Heart left ventricle (tissue), 16 donors: ENCODE data around the gene SESN1. TPM values are rescaled to one million over a fixed set of nuclear protein-coding genes. Genes with fewer than 3 reads are reported as not detected.
A peak's percentile ranks its signal among the peaks of the same experiment; 100 is the strongest.

Experiments used
- ATAC-seq, 4 donors: fragments of 200-7000 bp; cut with Tn5 transposase; one replicate each; pipeline ENCODE4 v1.9.1; 2020 to 2022; ENCODE audit warnings: moderate library complexity in 4 of 4, mild to moderate bottlenecking in 3 of 4, moderate number of reproducible peaks in 1 of 4
- DNase-seq, 5 donors: peaks; one replicate each; pipeline ENCODE4 v3.0.0-alpha.2; 2020
- H3K27ac ChIP-seq, 12 donors: fragments of 200-600 bp; sonication (generic) in 4 of 12; one replicate each; pipeline versions ENCODE4 v1.5.0 to v1.8.0; 2016 to 2022; ENCODE audit warnings: mild to moderate bottlenecking in 2 of 12
- H3K27me3 ChIP-seq, 9 donors: fragments of 200-600 bp; sonication (generic) in 2 of 9; one replicate each; pipeline versions ENCODE4 v1.5.1 to v1.8.0; 2016 to 2022; ENCODE audit warnings: mild to moderate bottlenecking in 3 of 9
- H3K36me3 ChIP-seq, 9 donors: fragments of 200-600 bp; sonication (generic) in 2 of 9; one replicate each; pipeline versions ENCODE4 v1.5.0 to v1.8.0; 2018 to 2022; ENCODE audit warnings: mild to moderate bottlenecking in 2 of 9
- H3K4me1 ChIP-seq, 12 donors: fragments of 200-600 bp; sonication (generic) in 4 of 12; one replicate each; pipeline versions ENCODE4 v1.5.0 to v1.8.0; 2016 to 2022; ENCODE audit warnings: mild to moderate bottlenecking in 3 of 12
- H3K4me3 ChIP-seq, 12 donors: fragments of 200-600 bp; sonication (generic) in 4 of 12; one replicate each; pipeline versions ENCODE4 v1.5.0 to v1.8.0; 2017 to 2022; ENCODE audit warnings: mild to moderate bottlenecking in 9 of 12, moderate library complexity in 4 of 12
- H3K9me3 ChIP-seq, 12 donors: fragments of 200-600 bp; sonication (generic) in 4 of 12; one replicate each; pipeline versions ENCODE4 v1.5.0 to v1.8.0; 2016 to 2022; ENCODE audit warnings: mild to moderate bottlenecking in 1 of 12
- POLR2A ChIP-seq, 2 donors: fragments of 450-650 bp; IDR thresholded peaks; one replicate each; pipeline ENCODE4 v1.6.1; 2017; ENCODE audit warnings: antibody characterized with exemption in 2 of 2, mild to moderate bottlenecking in 2 of 2, moderate library complexity in 2 of 2
- WGBS, 4 donors: extraction: QIAGEN DNeasy Blood & Tissue Kit in 2 of 4; methylation state at CpG; one replicate each; pipeline versions ENCODE4 v1.1.5 to v1.1.7; 2013 to 2018; 5-methylcytosine and 5-hydroxymethylcytosine counted together
- intact Hi-C, 10 donors: fragments of 100-400 bp; cut with DNase I; formaldehyde crosslinking; loops; one replicate each; pipeline versions ENCODE4 v1.11.1 to v1.14.2; 2022
- polyA plus RNA-seq, 2 donors: library from polyadenylated mRNA; stranded (reverse); fragments of 200-250 nt; gene quantifications; one replicate each; pipeline ENCODE4 v1.2.3, GENCODE V29; 2013
- total RNA-seq, 9 donors: library from RNA; depleted of rRNA in 2 of 9; stranded (reverse); fragments of >200 nt in 2 of 9; fragmentation: NEBNext Ultra II Directional in 3 of 9; extraction: Animal tissue kit (Norgen Biotek cat#: 25700) in 3 of 9; gene quantifications; one replicate each; pipeline versions ENCODE4 v1.1.0 to v1.2.4, GENCODE V29; 2016 to 2023
- TF ChIP-seq, protein P1 (sequence below), 12 donors: fragments of 200-600 bp; sonication (generic) in 4 of 12; IDR thresholded peaks; one replicate each; pipeline versions ENCODE4 v1.5.0 to v1.8.0; 2018 to 2022; ENCODE audit warnings: antibody characterized with exemption in 12 of 12, mild to moderate bottlenecking in 5 of 12
- donor health status: ischemic (EF 13 %, LVEDD 7.1; RV severe dilation, severe dysfunction).
- donor health status: healthy with polysubstance abuse.
- donor health status: DM: no; HTN: yes; CAD: no.
- donor health status: DM: no; HTN: no; CAD: no.
- donor health status: ischemic (EF 25% LVEDD 6.9; RV normal size, moderate dysfunction).
- donor health status: ischemic (EF 25% LVEDD 5.7; RV mildly dilated, moderate dysfunction).
- donor health status: healthy.
- donor health status: DM: yes; HTN: yes; CAD: no.
- donor health status: ischemic (EF 35%, LVEDD 5.7; RV mildly dilated, moderate dysfunction).
- donor health status: nonischemic (EF 11% LVEDD 7.7; RV severe dilation, severe dysfunction).
- donor health status: DM: yes; HTN: yes; CAD: no.
- donor health status: PGD.
- donor health status: ischemic (EF 29% LVEDD 5.4; RV normal size, mild dysfunction).
- donor health status: nonischemic (EF 23%, LVEDD 6.1; RV moderate dilation, normal function).

Gene SESN1
- total and polyA plus RNA-seq, 11 donors = 22.5 to 63.2 (median 34.6) TPM

- no peak overlapping the region for H3K4me3 ChIP-seq
- intact Hi-C loops = no loop called here
- H3K36me3 ChIP-seq = no peaks in the 10 kb centered on the region
- TF ChIP-seq, protein P1, sequence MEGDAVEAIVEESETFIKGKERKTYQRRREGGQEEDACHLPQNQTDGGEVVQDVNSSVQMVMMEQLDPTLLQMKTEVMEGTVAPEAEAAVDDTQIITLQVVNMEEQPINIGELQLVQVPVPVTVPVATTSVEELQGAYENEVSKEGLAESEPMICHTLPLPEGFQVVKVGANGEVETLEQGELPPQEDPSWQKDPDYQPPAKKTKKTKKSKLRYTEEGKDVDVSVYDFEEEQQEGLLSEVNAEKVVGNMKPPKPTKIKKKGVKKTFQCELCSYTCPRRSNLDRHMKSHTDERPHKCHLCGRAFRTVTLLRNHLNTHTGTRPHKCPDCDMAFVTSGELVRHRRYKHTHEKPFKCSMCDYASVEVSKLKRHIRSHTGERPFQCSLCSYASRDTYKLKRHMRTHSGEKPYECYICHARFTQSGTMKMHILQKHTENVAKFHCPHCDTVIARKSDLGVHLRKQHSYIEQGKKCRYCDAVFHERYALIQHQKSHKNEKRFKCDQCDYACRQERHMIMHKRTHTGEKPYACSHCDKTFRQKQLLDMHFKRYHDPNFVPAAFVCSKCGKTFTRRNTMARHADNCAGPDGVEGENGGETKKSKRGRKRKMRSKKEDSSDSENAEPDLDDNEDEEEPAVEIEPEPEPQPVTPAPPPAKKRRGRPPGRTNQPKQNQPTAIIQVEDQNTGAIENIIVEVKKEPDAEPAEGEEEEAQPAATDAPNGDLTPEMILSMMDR (IDR thresholded peaks at IDR 0.05) = no peak
- no peak for TF ChIP-seq POLR2A (IDR thresholded peaks at IDR 0.05)
- H3K4me1 ChIP-seq = peaks cover 0 to 49% (median 20%) of the 10 kb centered on the region in 12 donors
- H3K27ac ChIP-seq = no peak overlapping the region
- H3K27me3 ChIP-seq = no peaks in the 10 kb centered on the region
- no peaks in the 10 kb centered on the region for H3K9me3 ChIP-seq
- DNase-seq = no peak
- no peak for ATAC-seq
- 63 to 80% (median 75%) methylated on average over 5 of the region's 5 CpGs for WGBS, 4 donors
Measured at GRCh38 chr6:109036574-109037294, 57.9 kb downstream of the SESN1 start.

DNA sequence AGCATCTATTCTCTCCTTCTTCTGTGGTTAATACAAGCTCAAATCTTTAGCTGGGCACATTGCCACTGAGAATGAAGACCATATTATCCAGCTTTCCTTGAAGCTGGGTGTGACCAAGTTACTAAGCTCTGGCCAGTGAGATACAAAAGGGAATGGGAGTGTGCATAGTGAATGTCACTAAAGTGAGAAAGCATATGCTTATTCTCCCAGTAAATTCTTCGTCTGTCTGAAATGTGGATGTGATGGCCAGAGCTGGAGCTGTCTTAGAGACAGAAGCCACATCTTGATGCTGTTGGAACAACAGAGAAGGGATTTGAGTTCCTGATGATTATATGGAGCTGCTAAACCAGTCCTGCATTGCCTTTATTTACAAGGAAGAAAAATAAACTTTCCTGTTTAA lies 60.1 kb downstream of the SESN1 start:
- 14 to 37% (median 21%) methylated on average over 1 of the region's 1 CpG for WGBS, 4 donors
- ATAC-seq = peak in 1 of 4 donors; percentile 46
- H3K4me3 ChIP-seq = no peak overlapping the region
- H3K27me3 ChIP-seq = no peaks in the 10 kb centered on the region
- no peaks in the 10 kb centered on the region for H3K36me3 ChIP-seq
- intact Hi-C loops = no loop called here
- no peaks in the 10 kb centered on the region for H3K9me3 ChIP-seq
- H3K27ac ChIP-seq = peak overlapping the region in 1 of 12 donors; percentile 11
- peaks cover 0 to 56% (median 20%) of the 10 kb centered on the region in 12 donors for H3K4me1 ChIP-seq
- TF ChIP-seq, protein P1 (IDR thresholded peaks at IDR 0.05) = no peak
- TF ChIP-seq POLR2A (IDR thresholded peaks at IDR 0.05) = no peak
- no peak for DNase-seq

DNA sequence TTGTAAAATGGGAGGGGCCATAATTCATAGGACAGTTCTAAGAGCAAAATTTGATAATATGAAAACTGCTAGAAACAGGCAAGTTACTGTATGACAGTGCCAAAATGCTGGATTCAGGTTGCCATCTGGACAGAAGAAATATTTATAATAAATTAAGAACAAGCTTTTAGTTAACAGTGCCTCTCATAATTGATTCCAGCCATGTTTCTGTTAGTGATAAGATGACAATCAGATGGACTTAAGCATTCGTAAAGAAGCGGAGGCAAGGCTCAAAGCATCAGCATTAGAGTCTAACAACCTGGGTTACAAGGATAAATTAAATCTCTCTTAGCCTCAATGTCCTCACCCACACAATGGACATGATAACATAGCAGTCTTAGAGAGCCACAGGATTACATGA lies 61.0 kb downstream of the SESN1 start:
- H3K27me3 ChIP-seq = no peaks in the 10 kb centered on the region
- WGBS, 4 donors = 67 to 85% (median 82%) methylated on average over 2 of the region's 2 CpGs
- no peak overlapping the region for H3K4me3 ChIP-seq
- H3K36me3 ChIP-seq = no peaks in the 10 kb centered on the region
- DNase-seq (no peak), ATAC-seq (no peak)
- no peak overlapping the region for H3K27ac ChIP-seq
- intact Hi-C loops = no loop called here
- no peaks in the 10 kb centered on the region for H3K9me3 ChIP-seq
- H3K4me1 ChIP-seq = peaks cover 0 to 59% (median 14%) of the 10 kb centered on the region in 12 donors
- TF ChIP-seq POLR2A (IDR thresholded peaks at IDR 0.05) = no peak
- TF ChIP-seq, protein P1 (IDR thresholded peaks at IDR 0.05) = no peak

DNA sequence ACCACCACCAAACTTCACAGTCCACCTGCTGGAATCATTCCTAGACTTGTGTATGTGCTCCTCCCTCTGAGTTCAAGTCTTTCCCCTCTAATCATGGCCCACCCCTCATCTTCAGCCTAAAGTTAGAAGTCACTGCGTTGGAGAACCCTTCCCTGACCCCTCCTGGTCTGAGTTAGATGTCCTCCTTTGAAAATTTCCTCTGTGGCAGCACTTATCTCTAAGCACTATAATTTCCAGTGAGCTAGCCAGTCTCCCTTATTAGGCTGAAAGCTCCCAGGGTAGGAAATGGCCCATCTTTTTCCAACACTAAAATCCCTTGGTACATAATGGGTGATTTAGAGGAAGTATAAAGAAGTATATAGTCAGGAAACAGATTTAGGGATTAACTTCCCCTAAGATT lies 63.2 kb downstream of the SESN1 start:
- Histone ChIP-seq H3K27me3 (no peaks in the 10 kb centered on the region), H3K4me1 (peaks cover 0 to 51% (median 11%) of the 10 kb centered on the region in 12 donors), H3K27ac (peak overlapping the region in 3 of 12 donors; percentile 4 to 39 (median 17)), H3K4me3 (no peak overlapping the region), H3K9me3 (no peaks in the 10 kb centered on the region), H3K36me3 (no peaks in the 10 kb centered on the region)
- TF ChIP-seq POLR2A (IDR thresholded peaks at IDR 0.05) = no peak
- TF ChIP-seq, protein P1 (IDR thresholded peaks at IDR 0.05) = no peak
- intact Hi-C loops = no loop called here
- 25 to 41% (median 33%) methylated on average over 1 of the region's 1 CpG for WGBS, 4 donors
- DNase-seq (no peak), ATAC-seq (peak; percentile 56 to 74 (median 63))
